Type B pancreatic cell (in vitro differentiated cells): ENCODE data around the gene C15orf40. TPM values are rescaled to one million over a fixed set of nuclear protein-coding genes. Genes with fewer than 3 reads are reported as not detected.

Experiments used
- DNase-seq: peaks from one replicate; pipeline ENCODE4 v3.0.0; 2021; ENCODE audit warnings: mixed read lengths; ENCODE audit not compliant: unreplicated experiment; ENCODE audit errors: extremely low spot score
- H3K27ac Mint-ChIP-seq: 2 replicates; pipeline ENCODE4 v1.8.0; 2021; ENCODE audit warnings: mild to moderate bottlenecking, mixed read lengths
- H3K27me3 Mint-ChIP-seq: 2 replicates; pipeline ENCODE4 v1.8.0; 2021; ENCODE audit warnings: mixed read lengths
- H3K36me3 Mint-ChIP-seq: 2 replicates; pipeline ENCODE4 v1.8.0; 2021; ENCODE audit warnings: mixed read lengths
- H3K4me1 Mint-ChIP-seq: one replicate; pipeline ENCODE4 v1.8.0; 2021; ENCODE audit warnings: mixed read lengths; ENCODE audit not compliant: unreplicated experiment
- H3K4me3 Mint-ChIP-seq: 2 replicates; pipeline ENCODE4 v1.8.0; 2021; ENCODE audit warnings: mild to moderate bottlenecking, mixed read lengths
- H3K9me3 Mint-ChIP-seq: 2 replicates; pipeline ENCODE4 v1.8.0; 2021; ENCODE audit warnings: mixed read lengths
- CTCF ChIP-seq: fragments of 200-600 bp; sonication (generic); conservative IDR thresholded peaks from 2 replicates; pipeline ENCODE4 v1.5.0; 2021; ENCODE audit warnings: antibody characterized with exemption, mild to moderate bottlenecking
- total RNA-seq: library from RNA; stranded (reverse); gene quantifications from 2 replicates; pipeline ENCODE4 v1.2.1, GENCODE V29; 2021; ENCODE audit warnings: low replicate concordance

Gene C15orf40
- total RNA-seq, 1 donor from 2014 or later = 26.8 TPM

- DNase-seq = no peak
- TF ChIP-seq CTCF = no peak
- Mint-ChIP-seq H3K4me1 (no peaks in the 10 kb centered on the region), H3K9me3 (no peaks in the 10 kb centered on the region), H3K27ac (no peak overlapping the region), H3K4me3 (no peak overlapping the region), H3K36me3 (no peaks in the 10 kb centered on the region), H3K27me3 (no peaks in the 10 kb centered on the region)
Observed at GRCh38 chr15:82963471-82964341, 47.7 kb downstream of the C15orf40 start.

GRCh38 chr15:82960766-82961165 is 50.7 kb downstream of the C15orf40 start:
- no peaks in the 10 kb centered on the region for H3K36me3 Mint-ChIP-seq
- no peak overlapping the region for H3K27ac Mint-ChIP-seq
- no peak for DNase-seq

GRCh38 chr15:82959423-82959822 is 52.0 kb downstream of the C15orf40 start:
- Mint-ChIP-seq H3K27me3 (no peaks in the 10 kb centered on the region), H3K4me1 (no peaks in the 10 kb centered on the region), H3K36me3 (no peaks in the 10 kb centered on the region), H3K27ac (no peak overlapping the region), H3K9me3 (no peaks in the 10 kb centered on the region), H3K4me3 (no peak overlapping the region)
- TF ChIP-seq CTCF = no peak
- DNase-seq = no peak

More at GRCh38 chr15:82960766-82961165, 50.7 kb downstream of the C15orf40 start:
- TF ChIP-seq CTCF = no peak
- H3K4me3 Mint-ChIP-seq = no peak overlapping the region
- no peaks in the 10 kb centered on the region for H3K27me3 Mint-ChIP-seq
- H3K9me3 Mint-ChIP-seq = no peaks in the 10 kb centered on the region
- H3K4me1 Mint-ChIP-seq = no peaks in the 10 kb centered on the region

DNA sequence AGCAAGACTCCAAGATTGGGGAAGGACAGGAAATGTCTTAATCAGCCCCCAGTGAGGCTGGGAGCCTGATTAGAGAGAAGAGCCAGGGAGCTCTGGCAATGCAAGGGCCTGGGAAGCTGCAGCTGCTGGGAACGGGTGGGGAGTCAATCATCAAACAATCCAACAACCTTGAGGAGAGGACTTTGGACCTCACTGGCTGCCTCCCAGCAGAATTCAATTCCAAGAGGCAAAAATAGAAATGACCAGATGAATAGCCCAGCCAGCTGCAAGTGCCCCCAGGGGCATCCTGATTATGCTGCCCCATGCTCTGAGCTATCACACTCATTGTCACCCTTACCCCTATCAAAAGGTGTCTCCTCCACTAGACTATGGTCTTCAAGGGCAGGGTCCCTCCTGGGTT is 52.8 kb downstream of the C15orf40 start:
- Mint-ChIP-seq H3K36me3 (no peaks in the 10 kb centered on the region), H3K4me3 (no peak overlapping the region), H3K27me3 (no peaks in the 10 kb centered on the region), H3K4me1 (no peaks in the 10 kb centered on the region), H3K27ac (no peak overlapping the region), H3K9me3 (no peaks in the 10 kb centered on the region)
- DNase-seq = no peak
- TF ChIP-seq CTCF = no peak

DNA sequence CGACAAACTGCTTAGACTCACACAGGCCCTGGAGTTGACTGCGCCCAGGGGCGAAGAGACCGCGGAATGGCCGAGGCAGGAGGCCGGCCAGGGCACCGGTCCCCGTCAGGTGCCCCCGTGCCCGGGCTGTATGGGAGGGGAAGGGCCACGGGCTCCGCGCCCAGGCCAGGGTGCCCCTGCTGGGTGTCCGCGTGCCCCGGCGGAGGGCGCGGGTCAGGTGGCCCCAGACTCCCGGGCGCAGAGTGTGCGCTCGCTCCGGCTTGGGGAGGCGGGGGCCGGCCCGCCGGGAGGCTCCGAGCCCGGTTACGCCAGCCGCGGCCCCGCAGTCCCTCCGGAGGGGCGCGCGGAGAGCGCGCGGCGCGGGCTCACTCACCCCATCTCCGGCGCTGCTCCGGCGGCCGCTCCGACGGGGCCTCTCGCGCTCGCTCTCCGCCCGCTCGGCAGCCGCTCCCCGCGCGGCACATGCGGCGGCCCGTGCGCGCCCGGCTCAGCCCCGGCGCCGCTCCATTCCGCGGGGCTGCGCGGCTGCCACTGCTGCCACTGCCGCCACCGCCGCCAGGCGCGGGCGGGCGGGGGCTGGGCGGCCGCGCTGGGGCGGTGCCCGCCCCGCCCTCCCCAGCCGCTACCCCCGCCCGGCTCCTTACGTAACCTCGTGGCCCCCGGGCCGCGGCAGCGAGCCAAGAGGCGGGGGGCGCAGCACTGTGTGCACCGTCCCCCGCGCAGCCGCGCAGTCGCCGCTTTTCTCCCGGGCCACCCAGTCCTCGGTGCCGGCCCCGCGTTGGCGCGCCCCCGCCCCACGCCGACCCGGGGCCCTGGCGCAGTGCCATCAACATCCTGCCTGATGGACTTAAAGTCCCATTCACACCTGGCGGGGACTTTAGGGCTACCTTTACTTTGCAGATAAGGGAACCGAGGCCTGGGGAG is 59.0 kb downstream of the C15orf40 start, which contains the start of gene HOMER2:
Gene HOMER2, minus strand, starts transcription at position 563 of the 924 bp plus-strand sequence. Its CDS starts 185 bp downstream, at position 378.
- TF ChIP-seq CTCF = peak; percentile 16
- Mint-ChIP-seq H3K27me3 (no peaks in the 10 kb centered on the region), H3K27ac (peak within 1 kb of the TSS; percentile 80), H3K9me3 (no peaks in the 10 kb centered on the region), H3K4me3 (peak within 1 kb of the TSS; percentile 78), H3K4me1 (no peaks in the 10 kb centered on the region), H3K36me3 (no peaks in the 10 kb centered on the region)
- DNase-seq = peak; percentile 72
